ENCODE results near the gene EIF4G3.
"Not testable (repeated sequence)": the region's sequence is repeated elsewhere in the genome, so short reads cannot be mapped to it uniquely, and the experiment has no call there.

The EIF4G3 gene

GRCh38 chr1:21114431-21114830 lies 62.3 kb downstream of the EIF4G3 start:
- DNase-seq (ENCODE audit: insufficient read length) = no peak
- TF ChIP-seq POLR2AphosphoS5 (IDR thresholded peaks at IDR 0.05; ENCODE audit: low read depth, low read length) = no peak
- no peak for TF ChIP-seq TAF1 (IDR thresholded peaks at IDR 0.05; ENCODE audit: borderline replicate concordance, low read depth, low read length)
- TF ChIP-seq POLR2A (IDR thresholded peaks at IDR 0.05; ENCODE audit: low read depth, low read length) = no peak
- FAIRE-seq = no peak

DNA sequence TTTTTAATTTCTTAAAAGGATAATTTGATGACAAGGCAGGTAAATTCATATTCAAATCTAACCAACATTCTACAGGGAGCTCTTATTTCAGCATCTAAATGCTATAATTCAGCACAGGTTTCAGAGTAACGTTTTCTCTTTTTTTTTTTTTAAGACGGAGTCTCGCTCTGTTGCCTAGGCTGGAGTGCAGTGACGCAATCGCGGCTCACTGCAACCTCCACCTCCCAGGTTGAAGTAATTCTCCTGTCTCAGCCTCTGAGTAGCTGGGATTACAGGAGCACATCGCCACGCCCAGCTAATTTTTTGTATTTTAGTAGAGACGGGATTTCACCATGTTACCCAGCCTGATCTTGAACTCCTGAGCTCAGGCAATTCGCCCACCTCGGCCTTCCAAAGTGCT lies 66.5 kb downstream of the EIF4G3 start:
- FAIRE-seq (no peak), DNase-seq (ENCODE audit: insufficient read length) (no peak)
- TF ChIP-seq POLR2AphosphoS5 (IDR thresholded peaks at IDR 0.05; ENCODE audit: low read depth, low read length) = no peak
- no peak for TF ChIP-seq TAF1 (IDR thresholded peaks at IDR 0.05; ENCODE audit: borderline replicate concordance, low read depth, low read length)
- no peak for TF ChIP-seq POLR2A (IDR thresholded peaks at IDR 0.05; ENCODE audit: low read depth, low read length)

GRCh38 chr1:21106709-21107108 lies 70.0 kb downstream of the EIF4G3 start:
- no peak for FAIRE-seq
- DNase-seq (ENCODE audit: insufficient read length) = no peak
- TF ChIP-seq POLR2AphosphoS5 (IDR thresholded peaks at IDR 0.05; ENCODE audit: low read depth, low read length) (no peak), TAF1 (IDR thresholded peaks at IDR 0.05; ENCODE audit: borderline replicate concordance, low read depth, low read length) (no peak), POLR2A (IDR thresholded peaks at IDR 0.05; ENCODE audit: low read depth, low read length) (no peak)

GRCh38 chr1:21106238-21106637 lies 70.5 kb downstream of the EIF4G3 start:
- DNase-seq (ENCODE audit: insufficient read length) (no peak), FAIRE-seq (no peak)
- no peak for TF ChIP-seq POLR2A (IDR thresholded peaks at IDR 0.05; ENCODE audit: low read depth, low read length)
- TF ChIP-seq POLR2AphosphoS5 (IDR thresholded peaks at IDR 0.05; ENCODE audit: low read depth, low read length) = no peak
- TF ChIP-seq TAF1 (IDR thresholded peaks at IDR 0.05; ENCODE audit: borderline replicate concordance, low read depth, low read length) = no peak

DNA sequence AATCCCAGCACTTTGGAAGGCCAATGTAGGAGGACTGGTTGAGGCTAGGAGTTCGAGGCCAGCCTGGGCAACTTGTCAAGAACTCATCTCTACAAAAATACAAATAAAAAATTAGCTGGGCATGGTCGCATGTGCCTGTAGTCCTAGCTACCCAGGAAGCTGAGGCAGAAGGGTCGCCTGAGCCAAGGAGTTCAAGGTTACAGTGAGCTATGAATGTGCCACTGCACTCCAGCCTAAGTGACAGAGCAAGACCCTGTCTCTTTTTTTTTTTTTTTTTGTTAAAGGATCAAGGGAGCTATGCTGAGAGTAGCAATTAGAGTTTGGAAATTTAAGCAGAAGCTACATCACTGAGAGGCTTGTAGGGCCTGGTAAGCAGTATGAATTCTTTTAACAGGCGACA lies 70.9 kb downstream of the EIF4G3 start:
- DNase-seq (ENCODE audit: insufficient read length) = no peak
- FAIRE-seq = no peak
- no peak for TF ChIP-seq POLR2AphosphoS5 (IDR thresholded peaks at IDR 0.05; ENCODE audit: low read depth, low read length)
- TF ChIP-seq TAF1 (IDR thresholded peaks at IDR 0.05; ENCODE audit: borderline replicate concordance, low read depth, low read length) = no peak
- TF ChIP-seq POLR2A (IDR thresholded peaks at IDR 0.05; ENCODE audit: low read depth, low read length) = no peak

GRCh38 chr1:21104683-21105082 lies 72.0 kb downstream of the EIF4G3 start:
- FAIRE-seq = no peak
- TF ChIP-seq POLR2A (IDR thresholded peaks at IDR 0.05; ENCODE audit: low read depth, low read length) (no peak), POLR2AphosphoS5 (IDR thresholded peaks at IDR 0.05; ENCODE audit: low read depth, low read length) (no peak), TAF1 (IDR thresholded peaks at IDR 0.05; ENCODE audit: borderline replicate concordance, low read depth, low read length) (no peak)
- no peak for DNase-seq (ENCODE audit: insufficient read length)

DNA sequence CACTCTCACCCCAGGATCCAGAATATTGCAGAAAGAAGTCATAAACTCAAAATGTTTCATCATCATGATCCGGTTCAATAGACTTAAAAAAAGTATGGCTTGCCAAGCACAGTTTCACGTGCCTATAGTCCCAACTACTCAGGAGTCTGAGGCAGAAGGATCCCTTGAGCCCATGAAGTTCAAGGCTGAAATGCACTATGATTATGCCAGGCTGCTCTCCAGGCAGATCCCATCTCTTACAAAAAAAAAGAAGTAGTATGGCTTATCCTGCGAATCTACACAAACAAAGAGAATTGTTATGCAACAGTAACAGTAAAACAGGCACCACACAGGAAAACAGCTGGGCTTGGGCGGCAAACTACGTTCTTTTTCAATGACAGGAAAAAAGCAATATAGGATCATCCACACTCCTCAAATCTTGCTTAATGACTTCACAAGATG lies 76.2 kb downstream of the EIF4G3 start:
- no peak for DNase-seq (ENCODE audit: insufficient read length)
- TF ChIP-seq POLR2AphosphoS5 (IDR thresholded peaks at IDR 0.05; ENCODE audit: low read depth, low read length) = no peak
- no peak for FAIRE-seq

GRCh38 chr1:21099869-21100131 lies 76.9 kb downstream of the EIF4G3 start:
- no peak for TF ChIP-seq TAF1 (IDR thresholded peaks at IDR 0.05; ENCODE audit: borderline replicate concordance, low read depth, low read length)
- DNase-seq (ENCODE audit: insufficient read length) (no peak), FAIRE-seq (no peak)

DNA sequence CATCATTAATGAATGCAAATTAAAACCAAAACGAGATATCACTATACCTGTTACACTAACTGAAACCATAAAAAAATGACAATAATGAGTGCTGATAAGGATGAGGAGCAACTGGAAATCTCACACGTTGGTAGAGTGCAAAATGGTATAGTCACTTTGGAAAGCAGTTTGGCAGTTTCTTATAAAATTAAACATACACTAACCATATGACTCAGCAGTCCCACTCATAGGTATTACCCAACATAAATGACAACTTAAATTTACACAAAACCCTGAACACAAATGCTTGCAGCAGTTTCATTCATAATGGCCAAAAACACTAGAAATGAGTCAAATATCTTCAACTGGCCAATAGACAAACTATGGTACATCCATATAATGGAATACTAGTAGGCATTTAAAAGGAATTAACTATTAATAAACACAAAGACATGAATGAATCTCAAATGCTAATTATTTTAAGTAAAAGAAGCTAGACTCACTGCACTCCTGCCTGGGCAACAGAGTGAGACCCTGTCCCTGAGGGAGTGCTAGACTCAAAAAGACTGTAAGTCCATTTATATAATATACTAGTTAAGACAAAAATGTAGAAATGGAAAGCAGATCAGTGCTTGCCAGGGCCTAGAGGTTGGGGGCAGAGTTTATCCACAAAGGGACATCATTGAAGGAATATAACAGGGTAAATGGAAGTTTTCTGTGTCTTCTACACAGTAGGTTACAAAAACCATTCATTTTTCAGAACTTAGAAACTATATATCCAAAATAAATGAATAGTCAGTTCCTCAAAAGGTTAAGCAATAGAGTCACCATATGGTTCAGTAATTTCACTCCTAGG lies 77.4 kb downstream of the EIF4G3 start:
- no peak for TF ChIP-seq POLR2AphosphoS5 (IDR thresholded peaks at IDR 0.05; ENCODE audit: low read depth, low read length)
- TF ChIP-seq POLR2A (IDR thresholded peaks at IDR 0.05; ENCODE audit: low read depth, low read length) = no peak
- TF ChIP-seq TAF1 (IDR thresholded peaks at IDR 0.05; ENCODE audit: borderline replicate concordance, low read depth, low read length) = no peak
- FAIRE-seq (no peak), DNase-seq (ENCODE audit: insufficient read length) (no peak)

DNA sequence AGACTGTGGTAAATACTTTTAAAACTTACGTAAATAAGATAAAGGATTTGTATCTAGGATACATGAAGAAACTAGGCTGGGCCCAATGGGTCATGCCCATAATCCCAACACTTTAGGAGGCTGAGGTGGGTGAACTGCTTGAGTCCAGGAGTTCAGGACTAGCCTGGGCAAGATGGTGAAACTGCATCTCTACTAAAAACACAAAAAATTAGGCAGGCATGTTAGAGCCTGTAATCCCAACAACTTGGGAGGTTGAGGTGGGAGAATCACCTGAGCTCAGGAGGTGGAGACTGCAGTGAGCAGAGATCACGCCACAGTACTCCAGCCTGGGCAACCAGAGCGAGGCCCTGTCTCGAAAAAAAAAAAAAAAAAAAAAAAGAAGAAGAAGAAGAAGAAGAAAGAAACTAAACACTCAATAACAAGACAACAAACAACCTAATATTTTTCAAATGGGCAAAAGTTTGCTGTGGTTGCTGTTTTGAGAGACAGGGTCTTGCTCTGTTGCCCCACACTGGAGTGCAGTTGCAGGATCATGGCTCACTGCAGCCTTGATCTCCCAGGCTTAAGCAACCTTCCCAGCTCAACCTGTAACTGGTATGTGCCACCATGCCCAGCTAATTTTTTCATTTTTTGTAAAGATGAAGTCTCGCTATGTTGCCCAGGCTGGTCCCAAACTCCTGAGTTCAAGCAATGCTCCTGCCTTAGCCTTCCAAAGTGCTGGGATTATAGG lies 78.3 kb downstream of the EIF4G3 start:
- DNase-seq (ENCODE audit: insufficient read length) (no peak), FAIRE-seq (peak; percentile 14)
- TF ChIP-seq TAF1 (IDR thresholded peaks at IDR 0.05; ENCODE audit: borderline replicate concordance, low read depth, low read length) (no peak), POLR2A (IDR thresholded peaks at IDR 0.05; ENCODE audit: low read depth, low read length) (no peak), POLR2AphosphoS5 (IDR thresholded peaks at IDR 0.05; ENCODE audit: low read depth, low read length) (no peak)

DNA sequence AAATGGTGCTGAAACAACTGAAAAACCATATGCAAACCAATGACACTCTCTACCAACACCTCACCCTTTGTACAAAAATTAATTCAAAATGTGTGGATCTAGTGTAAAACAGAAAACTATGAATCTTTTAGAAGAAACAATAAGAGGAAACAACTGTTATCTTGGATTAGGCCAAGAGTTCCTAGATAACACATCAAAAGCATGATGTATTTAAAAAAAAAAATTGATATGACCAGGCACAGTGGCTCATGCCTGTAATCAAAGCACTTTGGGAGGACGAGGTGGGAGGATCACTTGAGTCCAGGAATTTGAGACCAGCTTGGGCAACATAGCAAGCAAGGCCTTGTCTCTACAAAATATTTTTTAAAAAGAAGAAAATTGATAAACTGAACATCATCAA lies 79.0 kb downstream of the EIF4G3 start:
- no peak for DNase-seq (ENCODE audit: insufficient read length)
- FAIRE-seq = no peak
- no peak for TF ChIP-seq TAF1 (IDR thresholded peaks at IDR 0.05; ENCODE audit: borderline replicate concordance, low read depth, low read length)
- no peak for TF ChIP-seq POLR2AphosphoS5 (IDR thresholded peaks at IDR 0.05; ENCODE audit: low read depth, low read length)
- no peak for TF ChIP-seq POLR2A (IDR thresholded peaks at IDR 0.05; ENCODE audit: low read depth, low read length)

DNA sequence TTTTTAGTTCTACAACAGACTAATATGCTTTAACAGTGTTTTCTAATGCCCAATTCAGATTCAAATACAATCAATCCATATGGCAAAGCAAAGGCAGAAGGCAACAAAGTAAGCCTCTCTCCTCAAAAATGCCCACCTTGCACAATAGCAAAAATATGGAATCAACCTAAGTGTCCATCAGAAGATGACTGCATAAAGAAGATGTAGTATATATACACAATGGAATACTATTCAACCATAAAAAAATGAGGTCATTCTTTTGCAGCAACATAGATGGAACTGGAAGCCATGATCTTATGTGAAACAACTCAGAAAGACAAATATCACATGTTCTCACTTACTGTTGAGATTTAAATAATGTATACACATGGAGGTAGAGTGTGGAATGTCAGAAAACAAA lies 80.7 kb downstream of the EIF4G3 start:
- TF ChIP-seq POLR2AphosphoS5 (IDR thresholded peaks at IDR 0.05; ENCODE audit: low read depth, low read length) (no peak), TAF1 (IDR thresholded peaks at IDR 0.05; ENCODE audit: borderline replicate concordance, low read depth, low read length) (no peak), POLR2A (IDR thresholded peaks at IDR 0.05; ENCODE audit: low read depth, low read length) (no peak)
- DNase-seq (ENCODE audit: insufficient read length) (no peak), FAIRE-seq (no peak)

- FAIRE-seq; DNase-seq (ENCODE audit: insufficient read length): not testable (repeated sequence)
Observed at GRCh38 chr1:21094282-21094681, 82.4 kb downstream of the EIF4G3 start.

DNA sequence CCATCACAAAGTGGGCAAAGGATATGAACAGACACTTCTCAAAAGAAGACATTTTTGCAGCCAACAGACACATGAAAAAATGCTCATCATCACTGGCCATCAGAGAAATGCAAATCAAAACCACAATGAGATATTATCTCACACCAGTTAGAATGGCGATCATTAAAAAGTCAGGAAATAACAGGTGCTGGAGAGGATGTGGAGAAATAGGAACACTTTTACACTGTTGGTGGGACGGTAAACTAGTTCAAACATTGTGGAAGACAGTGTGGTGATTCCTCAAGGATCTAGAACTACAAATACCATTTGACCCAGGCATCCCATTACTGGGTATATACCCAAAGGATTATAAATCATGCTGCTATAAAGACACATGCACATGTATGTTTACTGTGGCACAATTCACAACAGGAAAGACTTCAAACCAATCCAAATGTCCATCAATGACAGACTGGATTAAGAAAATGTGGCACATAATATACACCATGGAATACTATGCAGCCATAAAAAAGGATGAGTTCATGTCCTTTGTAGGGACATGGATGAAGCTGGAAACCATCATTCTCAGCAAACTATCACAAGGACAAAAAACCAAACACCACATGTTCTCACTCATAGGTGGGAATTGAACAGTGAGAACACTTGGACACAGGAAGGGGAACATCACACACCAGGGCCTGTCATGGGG lies 83.3 kb downstream of the EIF4G3 start:
- DNase-seq (ENCODE audit: insufficient read length); FAIRE-seq: not testable (repeated sequence)

DNA sequence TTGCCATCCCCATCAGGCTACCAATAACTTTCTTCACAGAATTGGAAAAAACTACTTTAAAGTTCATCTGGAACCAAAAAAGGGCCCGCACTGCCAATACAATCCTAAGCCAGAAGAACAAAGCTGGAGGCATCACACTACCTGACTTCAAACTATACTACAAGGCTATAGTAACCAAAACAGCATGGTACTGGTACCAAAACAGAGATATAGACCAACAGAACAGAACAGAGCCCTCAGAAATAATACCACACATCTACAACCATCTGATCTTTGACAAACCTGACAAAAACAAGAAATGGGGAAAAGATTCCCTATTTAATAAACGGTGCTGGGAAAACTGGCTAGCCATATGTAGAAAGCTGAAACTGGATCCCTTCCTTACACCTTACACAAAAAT lies 84.2 kb downstream of the EIF4G3 start:
- DNase-seq (ENCODE audit: insufficient read length); FAIRE-seq: not testable (repeated sequence)

DNA sequence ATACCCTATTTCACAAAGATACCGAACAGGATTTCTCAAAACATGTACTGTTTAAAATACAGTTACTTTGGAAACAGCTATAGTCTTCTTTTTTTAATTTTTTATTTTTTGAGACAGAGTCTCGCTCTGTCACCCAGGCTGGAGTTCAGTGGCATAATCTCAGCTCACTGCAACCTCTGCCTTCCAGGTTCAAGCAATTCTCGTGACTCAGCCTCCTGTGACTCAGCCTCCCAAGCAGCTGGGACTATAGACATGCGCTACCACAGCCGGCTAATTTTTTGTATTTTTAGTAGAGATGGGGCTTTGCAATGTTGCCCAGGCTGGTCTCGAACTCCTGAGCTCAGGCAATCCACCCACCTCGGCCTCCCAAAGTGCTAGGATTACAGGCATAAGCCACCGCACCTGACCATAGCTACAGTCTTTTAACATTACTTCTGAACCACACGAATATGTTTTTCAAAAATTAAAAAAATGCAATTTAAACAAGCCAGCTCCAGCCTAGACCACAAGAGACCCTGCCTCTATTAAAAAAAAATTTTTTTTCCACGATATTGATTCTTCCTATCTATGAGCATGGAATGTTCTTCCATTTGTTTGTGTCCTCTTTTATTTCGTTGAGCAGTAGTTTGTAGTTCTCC lies 85.5 kb downstream of the EIF4G3 start:
- not testable (repeated sequence) for FAIRE-seq; DNase-seq (ENCODE audit: insufficient read length)
